Keratinocyte (primary cell): ENCODE data around the gene TMC8.

Experiments
- EZH2 ChIP-seq: IDR thresholded peaks from one replicate; pipeline ENCODE4 v1.6.1; 2012; ENCODE audit warnings: inconsistent platforms, mild to moderate bottlenecking, low read length, moderate library complexity
- TF ChIP-seq, protein P1 (sequence below), 3 experiments: IDR thresholded peaks in 1 of 3; conservative IDR thresholded peaks in 1 of 3; optimal IDR thresholded peaks in 1 of 3; 2 replicates in 2 of 3; 3 replicates in 1 of 3; pipeline versions ENCODE3 to v1.5.1; 2011; ENCODE audit warnings: low read length in 3 of 3, mild to moderate bottlenecking in 3 of 3, moderate library complexity in 2 of 3, control low read depth in 1 of 3, inconsistent platforms in 1 of 3; ENCODE audit not compliant: insufficient read depth in 2 of 3; ENCODE audit errors: extremely low read depth in 1 of 3

GRCh38 chr17:78140169-78141051 is 9.8 kb downstream of the TMC8 start:
- TF ChIP-seq, protein P1, sequence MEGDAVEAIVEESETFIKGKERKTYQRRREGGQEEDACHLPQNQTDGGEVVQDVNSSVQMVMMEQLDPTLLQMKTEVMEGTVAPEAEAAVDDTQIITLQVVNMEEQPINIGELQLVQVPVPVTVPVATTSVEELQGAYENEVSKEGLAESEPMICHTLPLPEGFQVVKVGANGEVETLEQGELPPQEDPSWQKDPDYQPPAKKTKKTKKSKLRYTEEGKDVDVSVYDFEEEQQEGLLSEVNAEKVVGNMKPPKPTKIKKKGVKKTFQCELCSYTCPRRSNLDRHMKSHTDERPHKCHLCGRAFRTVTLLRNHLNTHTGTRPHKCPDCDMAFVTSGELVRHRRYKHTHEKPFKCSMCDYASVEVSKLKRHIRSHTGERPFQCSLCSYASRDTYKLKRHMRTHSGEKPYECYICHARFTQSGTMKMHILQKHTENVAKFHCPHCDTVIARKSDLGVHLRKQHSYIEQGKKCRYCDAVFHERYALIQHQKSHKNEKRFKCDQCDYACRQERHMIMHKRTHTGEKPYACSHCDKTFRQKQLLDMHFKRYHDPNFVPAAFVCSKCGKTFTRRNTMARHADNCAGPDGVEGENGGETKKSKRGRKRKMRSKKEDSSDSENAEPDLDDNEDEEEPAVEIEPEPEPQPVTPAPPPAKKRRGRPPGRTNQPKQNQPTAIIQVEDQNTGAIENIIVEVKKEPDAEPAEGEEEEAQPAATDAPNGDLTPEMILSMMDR (optimal IDR thresholded peaks at IDR 0.05 in 1 of 3, IDR thresholded peaks at IDR 0.05 in 1 of 3, conservative IDR thresholded peaks at IDR 0.05 in 1 of 3; ENCODE audit: extremely low read depth in 1 of 3, insufficient read depth in 2 of 3, low read length in 3 of 3) = no peak
- TF ChIP-seq EZH2 = no peak
